HG03060 (cell line): ENCODE results near the gene ZNF429.
"Not testable (repeated sequence)": the region's sequence is repeated elsewhere in the genome, so short reads cannot be mapped to it uniquely, and the experiment has no call there.

Experiments used
- ATAC-seq: cut with Tn5 transposase; IDR thresholded peaks from one replicate; pipeline ENCODE4 v1.9.1; 2021; ENCODE audit warnings: low read depth, moderate number of reproducible peaks; ENCODE audit not compliant: unreplicated experiment

ZNF429 gene

DNA sequence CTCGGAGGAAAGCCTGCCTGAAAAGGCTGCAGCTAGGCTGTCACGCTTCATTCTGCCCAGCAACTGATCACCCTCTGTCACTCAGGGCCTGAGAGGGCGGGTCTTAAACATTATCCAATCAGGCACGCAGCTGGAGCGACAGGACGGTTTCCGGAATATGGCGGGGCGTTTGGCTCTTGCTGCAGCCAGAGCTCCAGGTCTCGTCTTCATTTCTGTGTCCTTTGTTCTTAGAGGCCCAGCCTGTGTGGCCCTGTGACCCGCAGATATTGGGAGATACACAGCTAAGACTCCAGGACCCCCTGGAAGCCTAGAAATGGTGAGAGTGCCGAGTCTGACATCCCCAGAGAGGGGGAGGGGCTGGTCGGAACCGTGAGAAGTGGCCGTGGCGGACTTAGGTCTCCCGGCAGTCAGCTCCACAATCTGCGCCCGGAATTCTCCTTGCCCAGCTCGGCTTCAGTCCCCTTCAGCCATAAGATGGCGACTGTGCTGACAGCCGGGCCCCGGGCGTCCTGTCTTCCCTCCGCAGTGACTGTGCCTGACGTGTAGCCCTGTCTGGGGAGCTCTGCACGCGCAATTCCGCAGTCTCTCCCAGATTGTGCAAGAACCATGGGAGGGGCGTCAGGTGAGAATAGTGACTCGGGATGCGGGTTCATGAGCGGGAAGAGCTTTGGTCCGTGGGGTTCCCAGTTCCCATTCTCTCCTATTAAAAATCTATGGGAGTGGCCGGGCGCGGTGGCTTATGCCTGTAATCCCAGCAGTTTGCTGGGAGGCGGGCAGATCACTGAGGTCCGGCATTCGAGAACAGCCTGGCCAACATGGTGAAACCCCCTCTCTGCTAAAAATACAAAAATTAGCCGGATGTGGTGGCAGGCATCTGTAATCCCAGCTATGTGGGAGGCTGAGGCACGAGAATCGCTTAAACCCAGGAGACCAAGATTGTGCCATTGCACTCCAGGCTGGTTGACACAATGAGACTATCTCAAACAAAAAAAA lies at the start of gene ZNF429:
ZNF429 (plus strand) TSS at position 144 of the 993 bp plus-strand sequence; CDS start at position 314, 170 bp downstream.
- ATAC-seq, result peak; percentile 99

DNA sequence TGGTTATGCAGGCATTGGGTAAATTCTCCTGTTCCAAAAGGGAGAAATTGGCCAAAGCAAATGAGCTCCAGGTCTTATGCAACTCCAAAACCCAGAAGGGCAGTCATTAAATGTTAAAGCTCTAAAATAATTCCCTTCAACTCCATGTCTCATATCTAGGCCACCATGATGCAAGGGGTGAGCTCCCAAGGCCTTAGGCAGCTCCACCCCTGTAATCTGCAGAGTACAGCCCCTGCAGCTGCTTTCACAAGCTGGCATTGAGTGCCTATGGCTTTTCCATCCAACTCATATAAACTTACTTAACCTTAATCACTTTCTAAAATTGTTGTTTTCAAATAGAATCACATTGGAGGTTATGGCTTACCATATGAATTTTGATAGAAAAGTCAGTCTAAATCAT lies 44.7 kb upstream of the ZNF429 start:
- ATAC-seq, result no peak

DNA sequence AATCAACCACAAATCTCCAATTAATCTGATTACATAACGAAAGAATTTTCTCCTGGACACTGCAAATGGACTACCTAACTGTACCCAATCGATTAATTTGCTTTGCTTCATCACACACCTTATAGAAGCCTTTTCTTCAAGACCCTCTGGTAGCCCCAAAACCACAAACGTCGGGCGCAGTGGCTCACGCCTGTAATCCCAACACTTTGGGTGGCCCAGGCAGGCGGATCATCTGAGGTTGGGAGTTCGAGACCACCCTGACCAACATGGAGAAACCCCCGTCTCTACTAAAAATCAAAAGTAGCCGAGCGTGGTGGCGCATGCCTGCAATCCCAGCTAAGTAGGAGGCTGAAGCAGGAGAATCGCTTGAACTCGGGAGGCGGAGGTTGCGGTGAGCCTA lies 42.9 kb upstream of the ZNF429 start:
- ATAC-seq, result no peak

DNA sequence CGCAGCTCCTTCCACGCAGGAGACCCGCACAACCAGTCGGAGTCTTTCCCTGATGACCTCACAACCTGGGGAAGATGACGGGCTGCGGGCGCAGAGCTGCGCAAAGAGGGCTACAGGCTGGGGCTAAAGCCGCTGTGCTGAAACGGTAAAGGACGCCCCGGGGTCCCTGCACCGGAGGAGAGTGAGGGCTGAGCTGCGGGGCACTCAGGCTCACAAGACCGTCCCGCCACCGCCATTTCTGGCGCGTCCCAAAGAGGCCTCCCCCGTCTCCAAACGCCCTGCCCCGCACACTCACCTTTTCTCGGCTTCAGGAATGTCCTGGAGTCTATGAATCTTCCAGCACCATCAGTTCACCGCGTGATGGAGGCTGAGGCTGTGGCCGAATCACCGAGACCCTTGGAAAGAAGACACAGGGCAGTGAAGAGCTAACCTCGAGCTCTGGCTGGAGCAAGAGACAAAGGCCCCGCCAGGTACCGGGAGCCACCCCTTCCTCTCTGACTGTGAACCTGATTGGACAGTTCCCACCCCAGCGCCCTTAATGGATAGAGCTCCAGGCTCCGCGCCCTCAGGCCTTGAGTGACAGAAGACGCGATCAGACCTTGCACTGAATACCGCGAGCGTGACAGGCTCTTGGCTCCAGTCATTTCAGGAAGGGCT lies 41.8 kb upstream of the ZNF429 start:
- no peak for ATAC-seq

DNA sequence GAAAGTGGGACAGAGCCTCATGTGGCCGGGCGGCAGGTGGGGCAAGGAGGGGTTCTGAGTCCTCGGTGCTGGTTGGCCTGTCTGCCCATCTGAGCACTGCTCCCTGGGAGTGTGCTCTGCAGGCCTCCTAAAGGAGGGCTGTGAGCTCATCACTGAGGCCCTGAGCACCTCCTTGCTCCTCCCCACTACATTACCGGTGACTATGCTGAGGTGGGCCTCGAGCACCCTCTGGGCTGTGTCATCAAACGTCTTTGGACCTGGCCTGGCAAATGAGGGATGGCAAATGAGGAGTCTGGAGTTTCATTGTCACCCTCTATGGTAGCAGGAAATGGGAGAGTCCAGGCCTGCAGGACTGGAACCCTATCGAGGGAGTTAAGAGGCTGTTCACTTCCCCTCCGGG lies 38.8 kb upstream of the ZNF429 start:
- ATAC-seq, result no peak

DNA sequence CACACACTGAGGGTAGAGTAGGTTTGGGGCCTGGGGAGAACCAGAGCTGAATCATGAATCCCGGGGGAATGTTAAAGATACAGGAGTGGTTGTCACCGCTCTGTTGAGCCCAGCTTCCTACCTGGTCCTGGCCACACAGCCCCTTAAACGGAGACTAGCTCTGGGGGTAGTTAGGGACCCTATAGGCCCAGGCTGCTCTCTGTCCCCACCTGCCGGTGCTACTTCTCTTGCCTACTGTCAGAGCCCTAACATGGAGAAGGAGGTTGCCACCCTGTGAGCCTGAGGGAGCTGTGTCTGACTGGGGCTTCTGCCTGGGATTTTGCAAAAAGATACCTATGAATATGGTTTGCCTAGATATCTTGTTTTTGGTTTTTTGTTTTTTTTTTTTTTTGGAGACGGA lies 36.6 kb upstream of the ZNF429 start:
- ATAC-seq, result no peak

DNA sequence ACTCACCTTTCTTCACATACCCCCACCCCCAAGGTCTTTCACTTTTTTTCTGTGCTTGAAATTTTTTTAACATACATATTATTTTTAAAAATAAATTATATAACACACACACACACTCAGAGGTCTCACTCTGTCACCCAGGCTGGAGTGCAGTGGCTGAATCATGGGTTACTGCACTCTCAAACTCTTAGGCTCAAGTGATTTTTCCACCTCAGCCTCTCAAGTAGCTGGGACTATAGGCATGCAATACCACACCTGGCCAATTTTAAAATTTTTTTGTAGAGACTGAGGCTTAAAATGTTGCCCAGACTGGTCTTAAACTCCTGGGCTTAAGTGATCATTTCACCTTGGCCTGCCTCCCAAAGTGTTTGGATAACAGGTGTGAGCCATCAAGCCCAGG lies 32.9 kb upstream of the ZNF429 start:
- no peak for ATAC-seq

DNA sequence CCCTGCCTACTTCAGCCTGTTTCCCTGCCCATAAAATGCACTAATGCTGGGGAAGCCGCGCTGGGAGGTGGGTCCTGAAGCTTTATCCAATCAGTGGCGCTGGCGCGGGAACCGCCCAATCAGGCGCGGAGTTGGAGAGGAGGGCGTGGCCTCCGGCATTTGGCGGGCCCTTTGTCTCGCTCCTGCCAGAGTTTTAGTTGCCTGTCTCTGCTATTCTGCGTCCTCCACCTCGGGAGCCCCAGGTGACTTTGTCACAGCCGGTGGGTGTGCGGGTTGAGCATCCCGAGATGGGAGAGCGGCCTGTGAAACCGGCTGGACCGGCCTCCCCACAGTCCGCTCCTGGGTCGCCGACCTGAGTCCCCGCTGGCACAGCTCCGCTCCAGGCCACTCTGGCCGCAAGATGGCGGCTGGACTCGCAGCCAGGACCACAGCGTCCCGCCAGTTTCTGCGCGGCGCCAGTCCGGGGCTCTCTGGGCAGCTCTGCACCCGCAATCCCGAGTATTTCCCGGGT lies 30.7 kb upstream of the ZNF429 start:
- no peak for ATAC-seq

DNA sequence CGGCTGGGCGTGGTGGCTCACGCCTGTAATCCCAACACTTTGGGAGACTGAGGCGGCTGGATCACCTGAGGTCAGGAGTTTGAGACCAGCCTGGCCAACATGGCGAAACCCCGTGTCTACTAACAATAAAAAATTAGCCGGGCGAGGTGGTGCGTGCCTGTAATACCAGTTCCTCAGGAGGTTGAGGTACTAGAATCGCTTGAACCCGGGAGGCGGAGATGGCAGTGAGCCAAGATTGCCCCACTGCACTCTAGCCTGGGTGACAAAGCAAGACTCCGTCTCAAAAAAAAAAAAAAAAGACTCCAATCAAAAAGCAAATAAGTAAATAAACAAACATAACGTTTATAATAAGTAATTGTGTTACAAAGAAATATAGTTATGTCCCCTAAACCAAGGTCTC lies 23.0 kb upstream of the ZNF429 start:
- not testable (repeated sequence) for ATAC-seq

DNA sequence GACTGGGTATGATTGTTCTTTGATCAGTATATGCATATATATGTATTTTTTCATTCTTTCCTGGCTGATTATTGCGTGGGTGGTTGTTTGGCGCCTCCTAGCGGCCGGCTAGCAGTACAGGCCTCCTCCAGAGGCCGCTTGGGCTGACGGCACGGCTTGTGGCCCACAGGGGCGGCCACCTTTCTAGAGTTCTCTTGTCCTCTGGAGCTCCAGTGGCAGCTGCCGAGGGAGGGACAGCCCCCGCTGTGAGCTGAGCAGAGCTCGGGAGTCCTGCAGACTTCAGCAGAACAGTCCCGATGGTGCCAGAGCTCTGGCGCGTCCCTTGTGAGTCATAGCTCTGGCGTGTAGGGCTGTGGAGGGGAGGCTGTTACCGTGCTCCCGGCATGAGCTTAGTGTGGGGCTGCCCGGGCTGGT lies 22.5 kb upstream of the ZNF429 start:
- ATAC-seq, result no peak

DNA sequence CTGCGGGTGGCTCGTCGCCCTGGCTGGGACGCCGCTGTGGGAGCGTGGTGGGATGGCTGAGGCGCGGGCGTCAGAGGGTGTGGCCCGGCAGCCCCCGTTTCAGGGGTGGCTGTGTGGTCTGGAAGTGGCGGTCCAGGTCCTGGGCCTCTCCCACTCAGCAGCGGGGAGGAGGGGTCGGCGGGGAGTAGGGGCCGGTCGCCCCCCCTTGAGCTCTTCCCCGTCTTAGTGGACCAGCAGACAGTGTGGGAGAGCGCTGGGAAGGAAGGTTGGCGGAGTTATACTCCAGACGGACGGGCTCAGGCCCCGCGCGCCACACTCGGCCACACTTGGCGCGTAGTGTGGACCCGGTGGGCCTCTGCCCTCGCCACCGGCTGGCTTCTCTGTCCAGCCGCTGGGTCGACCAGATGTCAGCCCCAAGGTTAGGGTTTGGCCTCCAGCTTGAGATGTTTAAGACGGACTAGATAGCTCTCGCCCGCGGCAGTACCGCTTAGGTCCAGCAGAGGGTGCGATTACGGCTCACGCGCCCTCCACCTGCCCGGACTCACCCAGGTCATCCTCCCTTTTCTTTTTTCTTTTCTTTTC lies 21.7 kb upstream of the ZNF429 start:
- no peak for ATAC-seq

DNA sequence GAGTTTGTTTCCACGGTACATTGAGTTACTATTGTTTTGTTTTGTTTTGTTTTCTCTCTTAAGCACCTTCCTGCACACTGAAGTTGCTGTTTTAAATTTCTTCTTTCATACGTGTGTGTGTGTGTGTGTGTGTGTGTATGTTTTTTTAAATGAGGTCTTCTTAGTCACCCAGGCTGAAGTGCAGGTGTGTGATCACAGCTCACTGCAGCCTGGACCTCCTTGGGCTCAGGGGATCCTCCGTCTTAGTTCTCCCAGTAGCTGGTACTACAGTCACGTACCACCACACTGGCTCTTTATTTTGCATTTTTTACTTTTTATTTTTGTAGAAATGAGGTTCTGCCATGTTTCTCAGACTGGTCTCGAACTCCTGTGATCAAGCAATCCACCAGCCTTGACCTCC lies 20.8 kb upstream of the ZNF429 start:
- ATAC-seq, result no peak

DNA sequence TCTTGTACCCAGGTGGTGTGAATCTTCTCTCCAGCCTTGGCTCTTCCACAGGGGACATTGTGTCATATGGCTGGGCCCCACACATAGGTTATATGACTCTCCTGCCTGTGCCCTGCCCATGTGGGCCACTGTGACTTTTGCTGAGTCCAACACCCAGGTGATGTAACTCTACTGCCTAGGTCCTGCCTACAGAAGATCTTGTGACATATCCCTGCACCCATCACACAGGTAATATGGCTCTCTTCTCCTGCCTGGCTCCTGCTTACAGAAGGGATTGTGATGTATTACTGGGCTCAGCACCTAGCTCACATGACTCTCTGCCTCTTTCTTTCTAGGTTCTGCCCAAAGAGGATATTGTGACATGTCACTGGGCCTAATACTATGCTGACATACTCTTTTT lies 19.5 kb upstream of the ZNF429 start:
- ATAC-seq, result no peak

DNA sequence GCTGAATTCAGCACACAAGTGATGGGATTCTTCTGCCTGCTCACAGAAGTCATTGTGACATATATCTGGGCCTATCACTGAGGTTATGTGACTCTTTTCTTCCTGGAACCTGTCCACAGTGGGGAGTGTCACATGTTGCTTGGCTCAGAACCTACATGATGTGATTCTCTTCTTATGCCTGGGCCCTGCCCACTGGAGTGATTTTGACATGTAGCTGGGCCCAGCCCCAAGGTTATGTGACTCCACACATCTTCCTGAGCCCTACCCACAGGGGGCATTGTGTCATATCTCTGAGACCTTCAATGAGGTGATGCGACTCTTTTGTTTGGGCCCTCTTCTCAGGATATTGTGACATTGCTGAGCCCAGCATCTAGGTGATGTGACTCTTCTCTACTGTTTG lies 17.4 kb upstream of the ZNF429 start:
- no peak for ATAC-seq

DNA sequence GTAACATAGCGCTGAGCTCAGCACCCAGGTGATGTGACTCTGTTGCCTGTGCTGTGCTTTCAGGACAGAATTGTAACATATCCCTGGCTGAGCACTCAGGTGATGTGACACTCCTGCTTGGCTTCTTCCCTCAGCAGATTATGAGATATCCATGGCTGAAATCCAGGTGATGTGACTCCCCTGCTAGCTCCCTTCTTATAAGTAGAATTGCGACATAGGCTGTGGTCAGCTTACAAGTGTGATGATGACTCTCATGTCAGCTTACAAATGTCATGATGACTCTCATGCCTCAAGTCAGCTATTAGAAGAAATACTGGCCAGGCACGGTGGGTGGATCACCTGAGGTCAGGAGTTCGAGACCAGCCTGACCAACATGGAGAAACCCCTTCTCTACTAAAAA lies 14.3 kb upstream of the ZNF429 start:
- ATAC-seq, result no peak

DNA sequence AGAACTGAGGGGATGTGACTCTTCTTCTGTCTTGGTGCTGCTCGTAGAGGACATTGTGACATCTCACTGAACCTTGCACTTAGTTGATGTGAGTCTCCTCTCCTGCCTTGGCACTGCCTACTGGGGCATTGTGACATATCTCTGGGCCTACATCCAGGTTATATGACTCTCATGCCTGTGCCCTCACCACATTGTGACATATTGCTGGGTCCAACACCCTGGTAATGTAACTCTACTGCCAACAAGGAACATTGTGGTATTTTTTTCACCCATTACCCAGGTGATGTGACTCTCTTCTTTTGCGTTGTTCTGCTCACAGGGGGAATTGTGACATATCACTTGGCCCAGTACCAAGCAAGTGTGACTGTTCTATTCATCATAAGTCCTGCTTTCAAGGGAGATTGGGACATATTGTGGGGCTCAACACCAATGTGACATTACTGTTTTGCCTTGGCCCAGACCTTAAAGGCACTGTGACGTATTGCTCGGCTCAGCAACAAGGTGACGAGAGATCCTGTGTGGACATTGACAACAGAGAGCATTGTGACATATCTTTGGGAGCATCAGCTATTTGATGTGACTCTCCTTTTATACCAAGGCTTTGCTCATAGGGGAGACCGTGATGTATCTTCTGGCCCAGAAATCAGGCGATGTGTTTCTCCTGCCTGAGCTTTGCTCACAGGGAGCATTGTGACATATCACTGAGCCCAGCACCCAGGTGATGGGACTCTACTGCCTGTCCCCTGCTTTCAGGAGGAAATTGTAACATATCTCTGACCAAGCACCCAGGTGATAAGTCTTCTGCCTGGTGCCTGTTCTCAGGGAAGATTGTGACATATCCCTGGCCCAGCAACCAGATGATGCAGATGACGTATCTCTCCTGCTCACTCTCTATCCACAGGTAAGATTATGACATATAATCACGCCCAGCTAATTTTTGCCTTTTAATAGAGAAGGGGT lies 12.2 kb upstream of the ZNF429 start:
- no peak for ATAC-seq

DNA sequence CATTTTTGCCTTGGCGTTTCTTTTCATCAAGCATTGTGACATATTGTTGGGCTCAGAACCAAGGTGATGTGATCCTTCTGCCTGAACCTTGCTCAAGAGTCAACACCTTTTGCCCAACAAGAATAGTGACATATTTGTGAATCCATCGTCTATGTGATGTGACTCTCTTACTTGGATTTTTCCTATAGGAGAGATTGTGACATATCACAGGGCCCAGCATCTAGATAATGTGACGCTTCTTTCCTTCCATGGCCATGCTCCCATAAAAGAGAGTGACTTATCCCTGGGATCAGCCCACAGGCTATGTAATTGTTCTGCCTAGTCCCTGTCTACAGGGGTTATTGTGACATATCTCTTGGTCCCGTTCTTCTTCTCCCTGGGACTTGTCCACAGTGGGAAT lies 8.5 kb upstream of the ZNF429 start:
- ATAC-seq, result no peak

DNA sequence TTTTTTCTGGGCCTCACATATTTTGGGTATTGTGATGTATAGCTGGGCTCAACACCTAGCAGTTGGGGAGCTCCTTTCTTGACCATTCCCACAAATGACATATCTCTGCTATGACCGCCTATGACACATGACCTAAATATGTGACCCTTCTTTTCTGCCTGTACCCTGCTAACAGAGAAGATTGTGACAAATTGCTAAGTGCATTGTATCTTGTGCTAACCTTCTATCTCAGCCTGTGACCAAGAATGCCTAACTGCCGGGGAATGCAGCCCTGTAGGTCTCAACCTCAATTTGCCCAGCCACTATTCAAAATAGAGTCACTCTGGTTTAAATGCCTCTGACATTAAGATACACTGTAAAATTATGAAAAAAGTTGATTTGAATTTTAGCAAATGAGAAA lies 6.8 kb upstream of the ZNF429 start:
- no peak for ATAC-seq

DNA sequence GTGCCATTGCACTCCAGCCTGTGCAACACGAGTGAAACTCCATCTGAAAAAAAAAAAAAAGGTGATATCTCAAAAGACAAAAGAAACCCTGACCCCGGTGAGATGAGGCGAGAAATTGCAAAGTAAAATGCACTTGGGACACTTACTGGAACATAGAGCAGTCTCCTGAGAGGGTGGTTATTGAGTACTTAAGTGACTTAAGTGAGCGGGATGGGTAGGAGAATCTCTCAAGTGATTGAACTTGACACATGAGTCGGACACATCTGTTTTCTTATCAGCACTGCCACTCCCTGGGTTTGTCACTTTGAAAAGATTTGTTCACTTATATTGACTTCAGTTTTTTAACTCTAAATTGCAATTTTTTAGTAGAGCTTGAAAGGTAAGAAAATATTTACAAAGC lies 2.8 kb downstream of the ZNF429 start:
- ATAC-seq, result no peak

DNA sequence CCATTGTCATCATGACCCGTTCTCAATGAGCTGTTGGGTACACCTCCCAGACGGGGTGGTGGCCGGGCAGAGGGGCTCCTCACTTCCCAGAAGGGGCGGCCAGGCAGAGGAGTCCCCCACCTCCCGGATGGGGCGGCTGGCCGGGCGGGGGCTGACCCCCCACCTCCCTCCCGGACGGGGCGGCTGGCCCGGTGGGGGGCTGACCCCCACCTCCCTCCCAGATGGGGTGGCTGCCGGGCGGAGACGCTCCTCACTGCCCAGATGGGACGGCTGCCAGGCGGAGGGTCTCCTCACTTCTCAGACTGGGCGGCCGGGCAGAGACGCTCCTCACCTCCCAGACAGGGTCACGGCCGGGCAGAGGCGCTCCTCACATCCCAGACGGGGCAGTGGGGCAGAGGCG lies 5.7 kb downstream of the ZNF429 start:
- not testable (repeated sequence) for ATAC-seq
